ENCODE results near the gene ORAI2.

The ORAI2 gene

DNA sequence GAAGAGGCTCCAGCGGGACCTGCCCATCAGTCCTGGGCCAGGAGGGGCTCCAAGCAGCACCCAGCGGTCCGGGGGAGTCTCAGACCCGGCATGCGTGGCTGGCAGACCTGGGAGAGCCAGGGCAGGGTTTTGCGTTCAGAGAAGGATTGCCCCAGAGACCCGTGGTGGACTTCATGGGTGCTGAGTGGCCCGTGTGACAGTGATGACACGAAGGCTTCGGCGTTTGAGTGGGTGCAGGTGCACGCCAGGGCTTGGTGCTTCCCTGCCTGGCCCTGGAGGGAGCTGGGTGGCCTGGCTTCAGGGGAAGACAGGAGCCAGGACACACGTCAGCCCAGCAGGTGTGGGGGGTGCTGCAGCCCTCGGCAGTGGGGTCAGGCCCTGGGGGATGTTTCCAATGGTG lies 13.9 kb downstream of the ORAI2 start:
- intact Hi-C loops (cut with DNase I; ENCODE audit: low total_unique reads), result no loop called here
- no peak overlapping the region for H3K27ac ChIP-seq
- no peaks in the 10 kb centered on the region for H3K27me3 ChIP-seq
- no peak overlapping the region for H3K4me3 ChIP-seq
- peaks cover 0 to 24% (median 15%) of the 10 kb centered on the region in 3 donors for H3K36me3 ChIP-seq
- H3K9me3 ChIP-seq, result no peaks in the 10 kb centered on the region
- no peak for DNase-seq
- TF ChIP-seq, protein P1, sequence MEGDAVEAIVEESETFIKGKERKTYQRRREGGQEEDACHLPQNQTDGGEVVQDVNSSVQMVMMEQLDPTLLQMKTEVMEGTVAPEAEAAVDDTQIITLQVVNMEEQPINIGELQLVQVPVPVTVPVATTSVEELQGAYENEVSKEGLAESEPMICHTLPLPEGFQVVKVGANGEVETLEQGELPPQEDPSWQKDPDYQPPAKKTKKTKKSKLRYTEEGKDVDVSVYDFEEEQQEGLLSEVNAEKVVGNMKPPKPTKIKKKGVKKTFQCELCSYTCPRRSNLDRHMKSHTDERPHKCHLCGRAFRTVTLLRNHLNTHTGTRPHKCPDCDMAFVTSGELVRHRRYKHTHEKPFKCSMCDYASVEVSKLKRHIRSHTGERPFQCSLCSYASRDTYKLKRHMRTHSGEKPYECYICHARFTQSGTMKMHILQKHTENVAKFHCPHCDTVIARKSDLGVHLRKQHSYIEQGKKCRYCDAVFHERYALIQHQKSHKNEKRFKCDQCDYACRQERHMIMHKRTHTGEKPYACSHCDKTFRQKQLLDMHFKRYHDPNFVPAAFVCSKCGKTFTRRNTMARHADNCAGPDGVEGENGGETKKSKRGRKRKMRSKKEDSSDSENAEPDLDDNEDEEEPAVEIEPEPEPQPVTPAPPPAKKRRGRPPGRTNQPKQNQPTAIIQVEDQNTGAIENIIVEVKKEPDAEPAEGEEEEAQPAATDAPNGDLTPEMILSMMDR (IDR thresholded peaks at IDR 0.05), result no peak
- H3K4me1 ChIP-seq, result no peaks in the 10 kb centered on the region

DNA sequence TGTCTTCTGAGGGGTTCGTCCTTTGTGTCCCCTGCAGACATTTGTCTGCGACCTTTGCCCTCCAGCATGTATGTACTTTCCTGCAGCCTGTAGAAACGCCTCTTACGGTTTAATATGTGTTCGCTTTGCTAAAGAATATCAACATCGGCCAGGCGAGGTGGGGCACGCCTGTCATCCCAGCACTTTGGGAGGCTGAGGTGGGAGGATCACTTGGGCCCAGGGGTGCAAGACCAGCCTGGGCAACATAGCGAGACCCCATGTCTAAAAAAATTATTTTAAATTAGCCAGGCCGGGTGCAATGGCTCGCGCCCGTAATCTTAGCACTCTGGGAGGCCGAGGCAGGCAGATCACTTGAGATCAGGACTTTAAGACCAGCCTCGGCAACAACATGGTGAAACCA lies 15.8 kb downstream of the ORAI2 start:
- Histone ChIP-seq H3K4me1 (no peaks in the 10 kb centered on the region), H3K4me3 (no peak overlapping the region), H3K9me3 (no peaks in the 10 kb centered on the region), H3K36me3 (peaks cover 0 to 20% (median 15%) of the 10 kb centered on the region in 3 donors), H3K27ac (no peak overlapping the region), H3K27me3 (no peaks in the 10 kb centered on the region)
- no peak for DNase-seq
- TF ChIP-seq, protein P1 (IDR thresholded peaks at IDR 0.05), result no peak
- intact Hi-C loops (cut with DNase I; ENCODE audit: low total_unique reads), result no loop called here

DNA sequence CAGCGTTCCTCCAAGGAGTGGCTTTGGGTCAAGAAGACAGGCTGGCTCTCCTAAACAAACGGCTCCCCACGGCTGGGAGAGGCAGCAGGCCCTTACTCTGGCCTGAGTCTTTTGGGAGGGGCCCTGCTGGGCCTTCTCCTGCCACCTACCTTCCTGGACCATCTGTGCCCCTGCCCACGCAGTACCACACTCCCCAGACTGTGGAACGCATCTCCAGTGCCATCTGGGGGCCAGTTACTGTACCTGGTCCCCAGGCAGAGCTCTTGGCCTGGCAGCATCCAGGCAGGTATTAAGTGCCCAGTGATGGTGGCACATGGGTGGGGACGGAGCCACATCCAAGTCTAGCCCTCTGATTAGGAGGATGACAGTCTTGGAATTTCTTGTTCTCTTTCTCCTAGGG lies 16.9 kb downstream of the ORAI2 start:
- Histone ChIP-seq H3K27me3 (no peaks in the 10 kb centered on the region), H3K36me3 (peaks cover 0 to 27% (median 15%) of the 10 kb centered on the region in 3 donors), H3K4me1 (no peaks in the 10 kb centered on the region), H3K4me3 (no peak overlapping the region), H3K27ac (no peak overlapping the region), H3K9me3 (no peaks in the 10 kb centered on the region)
- DNase-seq, result no peak
- intact Hi-C loops (cut with DNase I; ENCODE audit: low total_unique reads), result no loop called here
- TF ChIP-seq, protein P1 (IDR thresholded peaks at IDR 0.05), result no peak

DNA sequence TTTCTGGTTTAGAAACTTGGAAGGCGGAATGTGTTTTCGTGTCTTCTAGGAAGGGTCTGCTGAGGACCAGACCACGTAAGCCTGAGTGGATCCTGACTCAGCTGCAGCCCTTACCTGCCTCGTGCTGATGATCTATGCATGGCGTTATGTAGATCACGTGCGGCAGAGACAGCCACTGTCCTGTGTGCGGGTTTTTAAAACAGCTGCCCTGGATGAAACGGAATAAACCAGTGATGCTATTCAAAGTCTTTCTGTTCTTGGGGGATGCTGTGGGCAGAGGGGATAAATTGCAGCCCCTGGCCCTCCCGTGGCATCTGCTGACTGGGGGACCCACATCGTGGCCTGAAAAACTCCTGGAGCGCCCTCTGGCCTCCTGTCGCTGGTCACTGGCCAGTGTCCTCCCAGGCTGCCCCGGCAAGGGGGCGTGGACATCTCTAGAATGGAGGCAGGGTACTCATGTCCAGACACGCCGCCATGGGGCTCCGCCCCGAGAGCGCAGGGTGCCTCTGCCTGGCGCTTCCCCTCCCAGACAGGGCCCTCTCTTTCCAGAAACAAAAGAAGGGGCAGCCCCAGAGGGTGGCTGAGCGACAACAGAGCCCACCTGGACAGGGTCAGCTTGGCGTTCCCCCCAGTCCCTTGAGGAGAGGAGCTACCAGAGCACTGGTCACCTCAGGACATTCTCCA lies 18.1 kb downstream of the ORAI2 start:
- no peak overlapping the region for H3K27ac ChIP-seq
- H3K36me3 ChIP-seq, result peaks cover 6 to 36% (median 22%) of the 10 kb centered on the region in 3 donors
- intact Hi-C loops (cut with DNase I; ENCODE audit: low total_unique reads), result no loop called here
- no peaks in the 10 kb centered on the region for H3K4me1 ChIP-seq
- no peaks in the 10 kb centered on the region for H3K9me3 ChIP-seq
- TF ChIP-seq, protein P1 (IDR thresholded peaks at IDR 0.05), result no peak
- no peaks in the 10 kb centered on the region for H3K27me3 ChIP-seq
- no peak for DNase-seq
- no peak overlapping the region for H3K4me3 ChIP-seq

DNA sequence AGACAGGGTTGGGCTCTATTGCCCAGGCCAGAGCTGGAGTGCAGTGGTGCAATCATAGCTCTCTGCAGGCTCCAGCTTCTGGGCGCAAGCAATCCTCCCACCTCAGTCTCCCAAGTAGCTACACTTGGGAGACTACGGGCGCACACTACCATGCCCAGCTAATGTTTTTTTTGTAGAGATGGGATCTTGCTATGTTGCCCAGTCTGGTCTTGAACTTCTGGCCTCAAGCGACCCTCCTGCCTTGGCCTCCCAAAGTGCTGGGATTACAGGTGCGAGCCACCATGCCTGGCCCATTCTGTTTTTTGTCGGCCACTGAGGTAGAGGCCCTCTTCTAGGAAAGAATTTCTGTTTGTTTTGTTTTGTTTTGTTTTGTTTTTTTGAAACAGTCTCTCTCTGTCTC lies 19.1 kb downstream of the ORAI2 start:
- no peaks in the 10 kb centered on the region for H3K9me3 ChIP-seq
- no peaks in the 10 kb centered on the region for H3K27me3 ChIP-seq
- H3K4me1 ChIP-seq, result no peaks in the 10 kb centered on the region
- peaks cover 16 to 36% (median 22%) of the 10 kb centered on the region in 3 donors for H3K36me3 ChIP-seq
- DNase-seq, result no peak
- H3K4me3 ChIP-seq, result no peak overlapping the region
- H3K27ac ChIP-seq, result no peak overlapping the region
- TF ChIP-seq, protein P1 (IDR thresholded peaks at IDR 0.05), result no peak
- intact Hi-C loops (cut with DNase I; ENCODE audit: low total_unique reads), result no loop called here

Data from tibial artery (tissue), 4 donors.